HCT116 (cell line): ENCODE data around the gene TMTC4. TPM values are rescaled to one million over a fixed set of nuclear protein-coding genes. Genes with fewer than 3 reads are reported as not detected.

Experiments used
- ATAC-seq: fragments of 200-7000 bp; cut with Tn5 transposase; 2 replicates; pipeline ENCODE4 v1.9.1; 2020; ENCODE audit warnings: mild to moderate bottlenecking, moderate library complexity
- BruUV-seq: library from RNA; stranded (reverse); fragments of 400-500 nt; replicated peaks from 2 replicates; lab custom pipeline; 2021; lab: Mats Ljungman, UMichigan
- CTCF ChIA-PET: fragments of 300-600 bp; sonication (Branson Sonifier 250); formaldehyde crosslinking; loops from one replicate; lab custom pipeline; 2021; ENCODE audit warnings: antibody characterized with exemption; lab: Charles Lee
- POLR2A ChIA-PET: fragments of 300-600, 350-600 bp; sonication (Branson Sonifier 250); formaldehyde crosslinking; loops from one replicate; lab custom pipeline; 2021; ENCODE audit warnings: antibody characterized with exemption; lab: Charles Lee
- RAD21 ChIA-PET, 2 experiments: fragments of 300-600 bp; sonication (Branson Sonifier 250); formaldehyde crosslinking; loops; one replicate each; lab custom pipeline; 2023; ENCODE audit warnings: low total read pairs in 2 of 2; ENCODE audit not compliant: uncharacterized antibody in 2 of 2, unreplicated experiment in 2 of 2, low non-redundant PET in 1 of 2; lab: Charles Lee
- DNase-seq: peaks from one replicate; pipeline ENCODE4 v3.0.0-alpha.2; 2010; ENCODE audit warnings: low read depth, low spot score
- H2AFZ ChIP-seq: fragments of 200-600 bp; shearing (Covaris generic), sonication (generic); 2 replicates; pipeline ENCODE4 v1.6.1; 2017; ENCODE audit warnings: low read depth, mixed run types, mixed read lengths, antibody characterized with exemption, low read length; ENCODE audit not compliant: poor library complexity, severe bottlenecking
- H3K27ac ChIP-seq: 2 replicates; pipeline ENCODE4 v1.5.1; 2012; ENCODE audit warnings: low read depth, low read length
- H3K27me3 ChIP-seq: fragments of 200-600 bp; sonication (generic); 2 replicates; pipeline ENCODE4 v1.6.1; 2016; ENCODE audit warnings: mixed run types, low read length, mixed read lengths; ENCODE audit not compliant: insufficient read depth
- H3K36me3 ChIP-seq, 2 experiments: fragments of 200-500 bp in 1 of 2; fragments of 200-600 bp in 1 of 2; sonication (Bioruptor generic) in 1 of 2; sonication (generic) in 1 of 2; 2 replicates each; pipeline versions ENCODE4 v1.5.1 to v1.6.1; 2014 to 2016; ENCODE audit warnings: low read length in 2 of 2, inconsistent platforms in 1 of 2, mixed read lengths in 1 of 2, mixed run types in 1 of 2; ENCODE audit not compliant: insufficient read depth in 2 of 2, control insufficient read depth in 1 of 2
- H3K4me1 ChIP-seq, 2 experiments: fragments of 200-600 bp in 1 of 2; sonication (generic) in 1 of 2; 2 replicates each; pipeline versions ENCODE4 v1.5.1 to v1.6.1; 2012 to 2017; ENCODE audit warnings: low read length in 2 of 2, inconsistent platforms in 1 of 2, mild to moderate bottlenecking in 1 of 2, mixed read lengths in 1 of 2, mixed run types in 1 of 2, moderate library complexity in 1 of 2; ENCODE audit not compliant: insufficient read depth in 2 of 2, control insufficient read depth in 1 of 2
- H3K4me2 ChIP-seq: fragments of 200-600 bp; sonication (generic); 2 replicates; pipeline ENCODE4 v1.6.1; 2017; ENCODE audit warnings: mixed run types, low read length, mixed read lengths
- H3K4me3 ChIP-seq, 2 experiments: fragments of 200-600 bp in 1 of 2; sonication (generic) in 1 of 2; replicated peaks in 1 of 2; 2 replicates each; pipeline ENCODE4 v1.5.1; 2011 to 2016; ENCODE audit warnings: low read length in 2 of 2, control low read depth in 1 of 2, low read depth in 1 of 2, mild to moderate bottlenecking in 1 of 2, mixed read lengths in 1 of 2, mixed run types in 1 of 2
- H3K79me2 ChIP-seq: fragments of 200-600 bp; sonication (generic); 2 replicates; pipeline ENCODE4 v1.6.1; 2017; ENCODE audit warnings: mild to moderate bottlenecking, mixed run types, low read length, moderate library complexity, mixed read lengths; ENCODE audit not compliant: insufficient read depth
- H3K9ac ChIP-seq: fragments of 200-600 bp; sonication (generic); 2 replicates; pipeline ENCODE4 v1.6.1; 2016; ENCODE audit warnings: low read length, mixed read lengths
- H3K9me2 ChIP-seq: fragments of 200-600 bp; sonication (generic), shearing (Covaris generic); 2 replicates; pipeline ENCODE4 v1.6.1; 2017; ENCODE audit warnings: mixed run types, mild to moderate bottlenecking, moderate library complexity; ENCODE audit not compliant: insufficient read depth
- H3K9me3 ChIP-seq, 2 experiments: fragments of 200-500 bp in 1 of 2; fragments of 200-600 bp in 1 of 2; sonication (Bioruptor generic) in 1 of 2; sonication (generic) in 1 of 2; 2 replicates each; pipeline ENCODE4 v1.6.1; 2014 to 2017; ENCODE audit warnings: low read length in 2 of 2, mixed read lengths in 2 of 2, inconsistent platforms in 1 of 2, low read depth in 1 of 2, mild to moderate bottlenecking in 1 of 2, mixed run types in 1 of 2, moderate library complexity in 1 of 2; ENCODE audit not compliant: control insufficient read depth in 1 of 2, insufficient read depth in 1 of 2
- H4K20me1 ChIP-seq: fragments of 200-600 bp; sonication (generic), shearing (Covaris generic); 2 replicates; pipeline ENCODE4 v1.6.1; 2017; ENCODE audit warnings: mixed run types, mild to moderate bottlenecking, moderate library complexity; ENCODE audit not compliant: insufficient read depth
- ATF3 ChIP-seq: IDR thresholded peaks from 2 replicates; pipeline ENCODE4 v1.6.1; 2012
- CBX3 ChIP-seq: IDR thresholded peaks from 2 replicates; pipeline ENCODE4 v1.6.1; 2012; ENCODE audit warnings: low read depth
- CEBPB ChIP-seq: IDR thresholded peaks from 2 replicates; pipeline ENCODE4 v1.6.1; 2012; ENCODE audit warnings: low read depth
- CTCF ChIP-seq, 3 experiments: fragments of 200-600 bp in 1 of 3; sonication (generic) in 1 of 3; IDR thresholded peaks in 2 of 3; conservative IDR thresholded peaks in 1 of 3; 2 replicates each; pipeline ENCODE4 v1.5.1; 2012 to 2017; ENCODE audit warnings: low read depth in 2 of 3, low read length in 2 of 3, antibody characterized with exemption in 1 of 3, borderline replicate concordance in 1 of 3, control low read depth in 1 of 3, mild to moderate bottlenecking in 1 of 3, mixed read lengths in 1 of 3, mixed run types in 1 of 3, moderate library complexity in 1 of 3; ENCODE audit not compliant: insufficient read depth in 1 of 3
- EZH2 ChIP-seq: fragments of 200-600 bp; sonication (generic); IDR thresholded peaks from 2 replicates; pipeline ENCODE4 v1.6.1; 2017; ENCODE audit warnings: antibody characterized with exemption, mixed run types
- EZH2phosphoT487 ChIP-seq: fragments of 200-600 bp; IDR thresholded peaks from 2 replicates; pipeline ENCODE4 v1.6.1; 2018; ENCODE audit warnings: antibody characterized with exemption, borderline replicate concordance
- JUND ChIP-seq: IDR thresholded peaks from 2 replicates; pipeline ENCODE4 v1.6.1; 2012
- MAX ChIP-seq: IDR thresholded peaks from 2 replicates; pipeline ENCODE4 v1.6.1; 2012
- POLR2A ChIP-seq: IDR thresholded peaks from 2 replicates; pipeline ENCODE4 v1.7.0; 2011; ENCODE audit warnings: borderline replicate concordance; ENCODE audit not compliant: insufficient read depth, insufficient read length; ENCODE audit errors: extremely low read depth
- POLR2AphosphoS5 ChIP-seq: IDR thresholded peaks from 2 replicates; pipeline ENCODE4 v1.6.1; 2011; ENCODE audit warnings: mild to moderate bottlenecking, low read depth, low read length, moderate library complexity
- RAD21 ChIP-seq: IDR thresholded peaks from 2 replicates; pipeline ENCODE4 v1.6.1; 2012; ENCODE audit warnings: low read depth, mild to moderate bottlenecking
- SIN3A ChIP-seq: IDR thresholded peaks from 2 replicates; pipeline ENCODE4 v1.6.1; 2012; ENCODE audit warnings: low read depth
- SP1 ChIP-seq: IDR thresholded peaks from 2 replicates; pipeline ENCODE4 v1.6.1; 2012; ENCODE audit warnings: low read depth
- SRF ChIP-seq: IDR thresholded peaks from 2 replicates; pipeline ENCODE4 v1.6.1; 2012; ENCODE audit warnings: low read depth
- ZBTB33 ChIP-seq: IDR thresholded peaks from 2 replicates; pipeline ENCODE4 v1.6.1; 2011; ENCODE audit warnings: mild to moderate bottlenecking, low read length, moderate library complexity; ENCODE audit not compliant: insufficient replicate concordance; ENCODE audit errors: extremely low read depth
- ZFX ChIP-seq: fragments of 450-650 bp; IDR thresholded peaks from 2 replicates; pipeline ENCODE4 v1.6.1; 2017
- intact Hi-C: fragments of 100-400 bp; cut with micrococcal nuclease; formaldehyde crosslinking; loops from 2 replicates; pipeline ENCODE4 v1.10.0; 2022
- total RNA-seq: library from RNA; stranded (reverse); gene quantifications from one replicate; pipeline ENCODE4 v1.2.1, GENCODE V29; 2021; ENCODE audit not compliant: unreplicated experiment

The TMTC4 gene
- total RNA-seq, 1 experiment from 2014 or later, result 23.6 TPM

- TF ChIP-seq CTCF (IDR thresholded peaks at IDR 0.05 in 2 of 3, conservative IDR thresholded peaks at IDR 0.05 in 1 of 3; ENCODE audit: borderline replicate concordance in 1 of 3, insufficient read depth in 1 of 3, low read depth in 2 of 3, low read length in 2 of 3) (no peak), MAX (no peak), JUND (no peak), EZH2phosphoT487 (no peak), SRF (no peak), EZH2 (no peak), CEBPB (no peak), CBX3 (no peak), SP1 (no peak), POLR2A (no peak)
Measured at GRCh38 chr13:100636441-100636840, 38.2 kb downstream of the TMTC4 start (continued).

- H3K9ac ChIP-seq, result no peak overlapping the region
- no peak overlapping the region for H2AFZ ChIP-seq
- H3K36me3 ChIP-seq, result peaks cover 15 to 18% of the 10 kb centered on the region in 2 experiments; a peak in 2 of 4 replicates
- RAD21 ChIA-PET, result no interaction called here
- no peak for ATAC-seq
- DNase-seq, result no peak
- POLR2A ChIA-PET, result no interaction called here
- no peaks in the 10 kb centered on the region for H3K9me3 ChIP-seq
- H3K4me2 ChIP-seq, result no peak overlapping the region
- H3K4me3 ChIP-seq, result no peak overlapping the region
- no peaks in the 10 kb centered on the region for H3K27me3 ChIP-seq
- H3K79me2 ChIP-seq, result no peaks in the 10 kb centered on the region
- no peaks in the 10 kb centered on the region for H3K4me1 ChIP-seq
- intact Hi-C loops, result no loop called here
- H4K20me1 ChIP-seq, result no peaks in the 10 kb centered on the region
- H3K9me2 ChIP-seq, result no peaks in the 10 kb centered on the region
- H3K27ac ChIP-seq, result no peak overlapping the region
- TF ChIP-seq SRF, result no peak
- no peak for TF ChIP-seq EZH2phosphoT487
- no peak for TF ChIP-seq POLR2AphosphoS5
- TF ChIP-seq ZBTB33, result no peak
- TF ChIP-seq ATF3, result no peak
- TF ChIP-seq RAD21, result no peak
- no peak for TF ChIP-seq EZH2
- no peak for TF ChIP-seq ZFX
- TF ChIP-seq JUND, result no peak
- no peak for TF ChIP-seq SIN3A
- no TSS peak for BruUV-seq
- CTCF ChIA-PET, result no interaction called here
Measured at GRCh38 chr13:100636004-100636403, 38.6 kb downstream of the TMTC4 start.
